ENCODE results near the gene PRPH. TPM values are rescaled to one million over a fixed set of nuclear protein-coding genes. Genes with fewer than 3 reads are reported as not detected.
"Not testable (repeated sequence)": the region's sequence is repeated elsewhere in the genome, so short reads cannot be mapped to it uniquely, and the experiment has no call there.

Gene PRPH
- total and polyA plus RNA-seq, 5 donors = 0.57 to 2.0 (median 0.94) TPM

DNA sequence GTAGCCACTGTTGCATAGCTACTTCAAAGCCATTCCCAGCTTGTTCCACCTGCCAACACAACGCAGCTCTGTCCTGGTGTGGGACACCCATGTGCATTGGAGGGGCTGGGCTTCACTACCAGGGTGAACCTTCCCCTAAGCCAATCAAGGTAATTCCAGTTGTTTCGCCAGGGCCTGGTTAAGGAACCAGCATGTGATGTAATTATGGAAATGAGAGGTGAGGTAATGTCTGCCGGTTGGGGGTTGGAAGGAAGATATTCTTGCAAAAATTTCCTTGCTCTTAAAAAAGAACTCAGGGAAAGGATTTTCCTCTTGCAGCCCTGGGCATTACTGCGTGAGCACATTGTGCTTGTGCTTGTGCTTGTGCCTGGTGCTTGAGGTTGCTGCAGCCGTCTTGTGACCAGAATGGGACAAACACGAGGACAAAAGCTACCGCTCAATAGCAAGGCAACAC, 15.2 kb upstream of the PRPH start:
- Histone ChIP-seq H3K4me3 (ENCODE audit: low read length) (no peak overlapping the region), H3K4me1 (ENCODE audit: control insufficient read depth, insufficient read depth, low read length) (no peaks in the 10 kb centered on the region), H3K27me3 (ENCODE audit: control insufficient read depth, insufficient read depth) (no peaks in the 10 kb centered on the region), H3K27ac (ENCODE audit: low read length) (no peak overlapping the region), H3K9me3 (ENCODE audit: control insufficient read depth, low read length) (no peaks in the 10 kb centered on the region)
- intact Hi-C loops (cut with DNase I) = loop anchor here in 1 of 4 donors (10.0 kb wide), 1 partner anchor 55 kb away; the partner anchor contains the start of gene C1QL4
- no peak for DNase-seq
- 51% methylated on average over 7 of the region's 7 CpGs for WGBS
- no peak for ATAC-seq

DNA sequence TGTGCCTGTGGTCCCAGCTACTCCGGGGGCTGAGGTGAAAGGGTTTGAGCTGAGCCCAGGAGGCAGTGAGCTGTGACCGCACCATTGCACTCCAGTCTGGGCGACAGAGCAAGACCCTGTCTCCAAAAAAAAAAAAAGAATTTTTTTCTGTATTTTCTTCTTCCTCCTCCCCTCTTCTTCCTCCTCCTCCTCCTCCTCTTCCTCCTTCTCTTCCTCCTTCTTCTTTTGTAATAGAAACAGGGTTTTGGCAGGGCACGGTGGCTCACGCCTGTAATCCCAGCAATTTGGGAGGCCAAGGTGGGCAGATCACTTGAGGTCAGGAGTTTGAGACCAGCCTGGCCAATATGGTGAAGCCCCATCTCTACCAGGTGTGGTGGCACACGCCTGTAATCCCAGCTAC, 14.4 kb upstream of the PRPH start:
- H3K4me3 ChIP-seq (ENCODE audit: low read length); H3K4me1 ChIP-seq (ENCODE audit: control insufficient read depth, insufficient read depth, low read length); H3K27me3 ChIP-seq (ENCODE audit: control insufficient read depth, insufficient read depth); H3K9me3 ChIP-seq (ENCODE audit: control insufficient read depth, low read length); ATAC-seq; H3K27ac ChIP-seq (ENCODE audit: low read length); DNase-seq: not testable (repeated sequence)
- intact Hi-C loops (cut with DNase I) = loop anchor here in 1 of 4 donors (10.0 kb wide), 1 partner anchor 54 kb away; the partner anchor contains the start of gene C1QL4
- WGBS = 88% methylated on average over 6 of the region's 6 CpGs

DNA sequence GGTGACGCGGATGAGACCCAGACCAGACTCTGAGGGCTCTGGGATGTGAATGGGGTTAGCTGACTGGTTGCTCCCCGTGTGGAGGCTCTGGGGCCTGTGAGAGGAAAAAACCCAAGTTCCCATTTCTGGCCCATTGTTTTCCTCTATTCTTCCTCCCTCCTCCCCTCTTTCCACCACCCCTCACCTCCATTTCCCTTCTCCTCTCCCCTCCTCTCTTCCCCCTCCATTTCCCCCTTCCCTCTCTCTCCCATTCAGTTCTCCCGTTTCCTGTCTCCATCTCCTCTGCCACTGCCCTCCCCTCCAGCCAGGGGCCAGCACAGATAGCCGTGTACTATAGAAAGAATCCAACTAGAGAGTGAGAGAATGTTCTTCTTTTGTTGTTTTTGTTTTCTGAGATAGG, 12.6 kb upstream of the PRPH start:
- H3K9me3 ChIP-seq (ENCODE audit: control insufficient read depth, low read length) = no peaks in the 10 kb centered on the region
- H3K4me3 ChIP-seq (ENCODE audit: low read length) = no peak overlapping the region
- H3K27me3 ChIP-seq (ENCODE audit: control insufficient read depth, insufficient read depth) = no peaks in the 10 kb centered on the region
- no peak for ATAC-seq
- H3K27ac ChIP-seq (ENCODE audit: low read length) = no peak overlapping the region
- 67% methylated on average over 5 of the region's 5 CpGs for WGBS
- DNase-seq = no peak
- intact Hi-C loops (cut with DNase I) = loop anchor here in 1 of 4 donors (10.0 kb wide), 1 partner anchor 52 kb away; the partner anchor contains the start of gene C1QL4
- no peaks in the 10 kb centered on the region for H3K4me1 ChIP-seq (ENCODE audit: control insufficient read depth, insufficient read depth, low read length)

DNA sequence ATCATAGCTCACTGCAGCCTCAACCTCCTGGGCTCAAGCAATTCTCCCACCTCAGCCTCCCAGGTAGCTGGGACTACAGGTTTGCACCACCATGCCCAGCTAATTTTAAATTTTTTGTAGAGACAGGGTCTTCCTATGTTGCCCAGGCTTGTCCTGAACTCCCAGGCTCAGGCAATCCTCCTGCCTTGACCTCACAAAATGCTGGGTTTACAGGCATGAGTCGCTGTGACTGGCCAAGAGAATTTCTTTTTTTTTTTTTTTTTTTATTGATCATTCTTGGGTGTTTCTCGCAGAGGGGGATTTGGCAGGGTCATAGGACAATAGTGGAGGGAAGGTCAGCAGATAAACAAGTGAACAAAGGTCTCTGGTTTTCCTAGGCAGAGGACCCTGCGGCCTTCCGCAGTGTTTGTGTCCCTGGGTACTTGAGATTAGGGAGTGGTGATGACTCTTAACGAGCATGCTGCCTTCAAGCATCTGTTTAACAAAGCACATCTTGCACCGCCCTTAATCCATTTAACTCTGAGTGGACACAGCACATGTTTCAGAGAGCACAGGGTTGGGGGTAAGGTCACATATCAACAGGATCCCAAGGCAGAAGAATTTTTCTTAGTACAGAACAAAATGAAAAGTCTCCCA, 12.1 kb upstream of the PRPH start:
- ATAC-seq; H3K27ac ChIP-seq (ENCODE audit: low read length); H3K27me3 ChIP-seq (ENCODE audit: control insufficient read depth, insufficient read depth); H3K4me1 ChIP-seq (ENCODE audit: control insufficient read depth, insufficient read depth, low read length); H3K9me3 ChIP-seq (ENCODE audit: control insufficient read depth, low read length); H3K4me3 ChIP-seq (ENCODE audit: low read length); DNase-seq: not testable (repeated sequence)
- 87% methylated on average over 3 of the region's 6 CpGs for WGBS
- intact Hi-C loops (cut with DNase I) = loop anchor here in 1 of 4 donors (10.0 kb wide), 1 partner anchor 52 kb away; the partner anchor contains the start of gene C1QL4

DNA sequence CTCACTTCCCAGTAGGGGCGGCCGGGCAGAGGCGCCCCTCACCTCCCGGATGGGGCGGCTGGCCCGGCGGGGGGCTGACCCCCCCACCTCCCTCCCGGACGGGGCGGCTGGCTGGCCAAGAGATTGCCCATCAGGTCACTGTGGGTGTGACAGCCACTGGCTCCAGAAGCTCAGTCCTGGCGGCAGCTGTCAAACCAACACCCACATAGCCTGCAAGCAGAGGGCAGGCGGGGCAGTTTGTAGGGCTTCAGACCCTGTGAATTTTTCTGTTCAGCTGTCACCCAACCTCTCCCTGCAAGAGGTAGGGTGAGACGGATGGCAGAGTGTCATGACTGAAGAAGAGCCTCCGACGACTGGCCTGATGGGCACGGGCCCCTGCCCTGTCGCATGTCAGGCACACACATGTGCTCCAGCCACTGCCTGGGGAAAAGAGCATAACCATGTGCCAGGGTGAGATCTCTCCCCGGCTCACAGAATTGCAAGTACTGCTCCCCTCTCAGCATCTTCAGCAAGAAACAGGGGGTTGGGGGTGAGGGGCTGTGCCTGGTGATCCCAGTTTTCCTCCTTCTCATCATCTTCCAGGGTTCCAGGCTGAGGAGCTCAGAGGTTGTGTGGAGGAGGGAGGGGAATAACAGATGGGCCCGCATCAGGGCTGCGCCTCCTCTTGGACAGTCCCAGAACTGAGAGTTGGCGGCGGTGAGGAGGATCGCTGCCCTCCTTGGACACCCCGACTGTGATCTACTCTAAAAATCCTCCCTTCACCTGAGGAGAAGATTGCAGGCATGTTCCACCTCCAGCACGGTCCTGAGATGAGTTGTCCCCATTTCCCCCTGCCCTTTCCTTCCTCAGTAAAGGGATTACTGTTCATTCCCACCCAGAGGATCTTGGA, 11.2 kb upstream of the PRPH start:
- H3K4me3 ChIP-seq (ENCODE audit: low read length) = no peak overlapping the region
- WGBS = 85% methylated on average over 25 of the region's 25 CpGs
- intact Hi-C loops (cut with DNase I) = loop anchor here in 1 of 4 donors (10.0 kb wide), 1 partner anchor 51 kb away; the partner anchor contains the start of gene C1QL4
- DNase-seq = no peak
- no peak overlapping the region for H3K27ac ChIP-seq (ENCODE audit: low read length)
- H3K27me3 ChIP-seq (ENCODE audit: control insufficient read depth, insufficient read depth) = no peaks in the 10 kb centered on the region
- no peak for ATAC-seq
- no peaks in the 10 kb centered on the region for H3K9me3 ChIP-seq (ENCODE audit: control insufficient read depth, low read length)
- no peaks in the 10 kb centered on the region for H3K4me1 ChIP-seq (ENCODE audit: control insufficient read depth, insufficient read depth, low read length)

DNA sequence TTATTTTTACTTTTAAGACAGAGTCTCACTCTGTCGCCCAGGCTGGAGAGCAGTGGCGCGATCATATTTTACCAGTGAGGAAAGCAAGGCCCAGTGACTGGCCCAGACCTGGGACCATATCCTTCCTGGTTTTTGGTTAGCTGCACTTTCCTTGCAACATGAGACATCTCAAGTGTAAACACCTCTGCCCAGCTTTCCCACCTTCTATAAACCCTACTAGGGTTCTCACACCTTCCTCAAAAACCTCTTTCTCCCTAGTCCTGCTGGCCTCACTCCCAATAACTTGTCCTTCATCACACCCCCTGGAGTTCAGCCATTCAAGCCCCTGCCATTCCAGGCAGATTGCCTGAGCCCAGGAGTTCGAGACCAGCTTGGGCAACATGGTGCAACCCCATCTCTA, 10.3 kb upstream of the PRPH start:
- H3K27me3 ChIP-seq (ENCODE audit: control insufficient read depth, insufficient read depth) = no peaks in the 10 kb centered on the region
- no peak for DNase-seq
- no peaks in the 10 kb centered on the region for H3K4me1 ChIP-seq (ENCODE audit: control insufficient read depth, insufficient read depth, low read length)
- intact Hi-C loops (cut with DNase I) = loop anchor here in 3 of 4 donors (5.0 to 10.0 kb wide), 3 partner anchors 50 to 58 kb away; partner anchors contain the start of gene C1QL4 (in 2 of the 3)
- no peak overlapping the region for H3K27ac ChIP-seq (ENCODE audit: low read length)
- H3K4me3 ChIP-seq (ENCODE audit: low read length) = no peak overlapping the region
- no peak for ATAC-seq
- no peaks in the 10 kb centered on the region for H3K9me3 ChIP-seq (ENCODE audit: control insufficient read depth, low read length)
- 81% methylated on average over 4 of the region's 4 CpGs for WGBS

DNA sequence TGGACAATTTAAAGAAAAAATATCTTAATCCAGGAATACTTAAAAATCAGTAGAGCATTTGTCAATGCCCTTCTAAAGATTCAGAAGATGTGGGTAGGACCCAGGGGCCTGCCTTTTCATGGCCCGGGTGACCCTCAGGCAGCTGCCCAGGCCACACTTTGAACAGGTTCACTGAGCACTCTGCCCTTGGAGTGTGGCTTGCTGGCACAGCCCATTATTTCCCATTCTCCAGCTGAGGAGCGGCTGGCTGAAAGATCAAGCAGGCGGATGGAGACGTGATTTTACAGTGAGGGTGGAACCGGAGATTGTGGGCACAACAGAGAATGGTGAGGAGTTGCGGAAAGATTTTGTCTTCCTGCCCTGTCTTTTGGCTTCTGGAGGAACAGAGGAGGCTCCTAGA, 7.1 kb upstream of the PRPH start:
- 48% methylated on average over 6 of the region's 6 CpGs for WGBS
- ATAC-seq (no peak), DNase-seq (no peak)
- no peak overlapping the region for H3K27ac ChIP-seq (ENCODE audit: low read length)
- intact Hi-C loops (cut with DNase I) = loop anchor here in 3 of 4 donors (5.0 to 10.0 kb wide), 3 partner anchors 47 to 54 kb away; partner anchors contain the start of gene C1QL4 (in 2 of the 3)
- H3K9me3 ChIP-seq (ENCODE audit: control insufficient read depth, low read length) = no peaks in the 10 kb centered on the region
- H3K4me3 ChIP-seq (ENCODE audit: low read length) = no peak overlapping the region
- no peaks in the 10 kb centered on the region for H3K27me3 ChIP-seq (ENCODE audit: control insufficient read depth, insufficient read depth)
- H3K4me1 ChIP-seq (ENCODE audit: control insufficient read depth, insufficient read depth, low read length) = no peaks in the 10 kb centered on the region

DNA sequence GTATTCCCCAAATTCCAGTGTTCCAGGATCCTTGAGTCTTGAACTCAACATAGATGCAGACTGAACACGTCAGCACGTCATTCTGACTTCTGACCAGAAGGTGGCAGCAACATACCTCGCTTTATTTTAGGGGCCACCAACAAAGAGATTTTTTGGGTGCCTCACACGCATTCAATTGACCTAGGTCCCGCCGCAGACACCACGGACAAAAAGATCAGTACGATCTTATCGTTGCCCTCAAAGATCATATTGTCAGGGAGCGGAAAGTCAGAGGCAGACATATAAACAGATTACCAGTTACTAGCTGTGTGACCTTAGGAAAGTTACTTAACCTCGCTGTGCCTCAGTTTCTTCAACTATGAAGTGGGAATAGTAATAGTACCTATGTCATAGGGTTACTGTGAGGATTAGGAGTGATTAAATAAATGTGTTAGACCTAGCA, 6.5 kb upstream of the PRPH start:
- Histone ChIP-seq H3K27me3 (ENCODE audit: control insufficient read depth, insufficient read depth) (no peaks in the 10 kb centered on the region), H3K4me1 (ENCODE audit: control insufficient read depth, insufficient read depth, low read length) (no peaks in the 10 kb centered on the region), H3K4me3 (ENCODE audit: low read length) (no peak overlapping the region), H3K9me3 (ENCODE audit: control insufficient read depth, low read length) (no peaks in the 10 kb centered on the region), H3K27ac (ENCODE audit: low read length) (no peak overlapping the region)
- ATAC-seq = no peak
- intact Hi-C loops (cut with DNase I) = loop anchor here in 3 of 4 donors (5.0 to 10.0 kb wide), 3 partner anchors 46 to 54 kb away; partner anchors contain the start of gene C1QL4 (in 2 of the 3)
- peak in 1 of 3 donors; percentile 73 for DNase-seq
- 10% methylated on average over 11 of the region's 11 CpGs for WGBS

DNA sequence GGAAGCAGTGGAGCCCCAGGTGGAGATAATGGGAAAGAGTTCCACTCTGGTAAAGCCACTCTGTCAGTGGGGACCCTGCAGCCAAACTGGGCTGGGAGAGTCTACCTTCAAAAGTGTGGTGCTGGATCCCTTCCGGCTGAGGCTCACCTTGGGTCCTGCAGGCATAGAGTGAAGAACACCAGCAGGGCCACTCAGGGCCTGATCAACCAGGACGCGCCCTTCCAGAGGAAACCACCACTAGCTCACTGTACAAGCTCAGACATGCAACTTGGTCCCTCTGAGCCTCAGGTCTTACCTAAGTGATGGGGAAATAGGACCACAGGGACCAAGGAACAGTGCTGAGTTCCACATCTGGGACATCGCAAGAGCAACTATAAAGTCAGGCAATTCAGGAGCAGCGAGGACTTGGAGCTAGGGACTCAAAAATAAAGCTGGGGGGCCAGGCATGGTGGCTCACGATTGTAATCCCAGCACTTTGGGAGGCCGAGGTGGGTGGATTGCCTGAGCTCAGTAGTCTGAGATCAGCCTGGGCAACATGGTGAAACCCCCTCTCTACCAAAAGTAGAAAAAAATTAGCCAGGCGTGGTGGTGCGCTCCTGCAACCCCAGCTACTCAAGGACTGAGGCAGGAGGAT, 5.9 kb upstream of the PRPH start:
- Histone ChIP-seq H3K9me3 (ENCODE audit: control insufficient read depth, low read length) (no peaks in the 10 kb centered on the region), H3K4me3 (ENCODE audit: low read length) (no peak overlapping the region), H3K27ac (ENCODE audit: low read length) (no peak overlapping the region), H3K27me3 (ENCODE audit: control insufficient read depth, insufficient read depth) (no peaks in the 10 kb centered on the region), H3K4me1 (ENCODE audit: control insufficient read depth, insufficient read depth, low read length) (no peaks in the 10 kb centered on the region)
- ATAC-seq (no peak), DNase-seq (no peak)
- intact Hi-C loops (cut with DNase I) = loop anchor here in 3 of 4 donors (5.0 to 10.0 kb wide), 3 partner anchors 46 to 53 kb away; partner anchors contain the start of gene C1QL4 (in 2 of the 3)
- 79% methylated on average over 9 of the region's 9 CpGs for WGBS

DNA sequence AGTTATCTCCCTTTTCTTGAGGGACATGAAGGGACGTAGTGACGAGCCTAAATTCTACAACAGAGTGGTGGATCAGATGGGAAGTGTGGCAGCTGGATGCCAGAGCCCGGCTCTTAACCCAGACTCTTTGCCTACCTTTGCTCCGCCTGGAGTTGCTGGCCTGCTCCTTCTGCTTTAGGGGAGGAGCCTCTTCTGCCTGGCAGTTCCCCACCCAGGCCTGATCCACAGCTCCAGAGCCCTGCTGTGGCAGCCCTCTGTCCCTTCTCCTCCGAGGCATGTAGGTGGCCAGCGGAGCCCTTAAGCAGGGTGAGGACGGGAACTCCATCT, 2.3 kb upstream of the PRPH start:
- WGBS = 61% methylated on average over 7 of the region's 7 CpGs
- Histone ChIP-seq H3K4me1 (ENCODE audit: control insufficient read depth, insufficient read depth, low read length) (peaks cover 4% of the 10 kb centered on the region), H3K27ac (ENCODE audit: low read length) (no peak overlapping the region), H3K27me3 (ENCODE audit: control insufficient read depth, insufficient read depth) (no peaks in the 10 kb centered on the region), H3K9me3 (ENCODE audit: control insufficient read depth, low read length) (no peaks in the 10 kb centered on the region), H3K4me3 (ENCODE audit: low read length) (no peak overlapping the region)
- ATAC-seq (peak; percentile 41 to 44), DNase-seq (no peak)
- intact Hi-C loops (cut with DNase I) = loop anchor here in 1 of 4 donors (5.0 kb wide), 1 partner anchor 50 kb away; no protein-coding TSS in a partner anchor

All from right cardiac atrium (tissue), 5 donors.